NCI-H226 (cell line): ENCODE data around the gene BCAS1.

Experiments
- DNase-seq: peaks from one replicate; pipeline ENCODE4 v3.0.0-alpha.2; 2015

BCAS1 gene

DNA sequence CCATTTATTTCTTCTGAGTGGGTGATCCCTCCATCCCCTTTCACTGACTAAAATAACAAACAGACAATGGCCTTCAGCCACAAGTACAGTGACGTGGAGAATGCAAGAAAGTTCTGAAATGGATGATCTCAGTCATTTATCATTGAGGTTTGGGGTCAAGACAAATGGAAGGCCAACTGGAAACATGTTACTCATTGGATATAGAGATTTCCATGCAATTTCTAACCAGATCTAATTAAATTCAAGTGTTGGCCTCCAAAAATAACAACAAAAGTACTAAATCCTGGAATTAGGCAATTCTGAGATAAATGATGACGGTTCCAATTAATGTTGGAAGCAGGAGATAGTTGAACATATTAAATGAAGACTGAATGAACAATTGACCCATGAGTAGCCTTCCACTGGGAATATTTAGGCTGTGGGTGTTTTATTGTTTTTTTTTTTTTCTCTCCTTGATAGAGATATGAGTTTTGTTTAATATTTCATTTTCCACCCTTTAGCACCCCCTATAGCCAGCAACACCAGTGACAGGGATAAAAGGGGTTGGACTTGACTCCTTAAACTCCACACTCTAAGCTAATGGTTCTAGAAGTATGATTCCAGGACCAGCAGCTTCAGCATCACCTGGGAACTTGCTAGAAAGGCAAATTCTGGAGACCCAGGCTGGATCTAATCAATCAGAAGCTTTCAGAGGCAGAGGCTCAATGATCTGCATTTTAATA lies 112.8 kb downstream of the BCAS1 start:
- DNase-seq: no peak

- no peak for DNase-seq
These were observed 114.2 kb downstream of the BCAS1 start for GRCh38 chr20:53956013-53956715.

DNA sequence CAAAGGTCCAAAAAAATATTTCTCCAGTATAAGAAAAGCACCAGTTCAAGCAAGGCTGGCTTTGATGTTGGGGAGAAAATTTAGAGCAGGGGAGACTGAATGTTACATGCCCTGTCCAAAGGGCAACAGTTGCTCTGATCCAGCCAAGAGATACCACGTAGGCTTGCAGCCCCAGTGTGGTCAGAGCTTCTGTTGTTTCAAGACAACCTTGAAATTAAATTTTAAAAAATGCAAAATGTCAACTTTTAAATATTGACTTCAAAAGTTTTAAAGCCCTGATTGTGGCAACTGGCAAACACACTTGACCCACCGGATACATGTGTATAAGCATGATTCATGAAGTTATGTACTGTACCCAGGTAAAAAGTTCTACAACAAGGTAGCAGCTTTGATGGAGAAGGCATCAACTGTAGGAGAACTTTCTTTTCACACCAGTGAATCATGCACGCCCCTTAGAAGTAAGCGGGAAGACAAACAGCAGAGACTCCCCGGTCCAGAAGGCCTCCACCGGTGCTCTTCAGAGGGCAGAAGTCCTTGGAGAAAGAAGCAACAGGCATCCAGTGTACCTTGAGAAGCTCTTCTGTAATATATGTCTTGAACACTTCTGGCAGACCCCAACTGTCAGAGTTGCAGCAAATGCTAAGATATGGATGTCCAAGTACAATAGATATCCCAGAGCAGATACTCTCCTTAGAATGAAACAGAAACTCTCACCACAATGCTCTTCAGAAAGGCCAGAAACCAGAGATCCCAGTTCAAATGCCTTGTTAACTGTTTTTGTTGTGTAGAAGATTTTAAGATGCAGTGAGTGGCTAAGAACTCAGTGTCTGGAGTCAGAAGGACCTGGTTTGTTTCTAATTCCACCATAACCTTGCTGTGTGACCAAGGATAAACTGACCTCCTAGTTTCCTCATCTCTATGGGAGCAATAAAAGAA lies 115.4 kb downstream of the BCAS1 start:
- no peak for DNase-seq

GRCh38 chr20:53952528-53953096 lies 117.8 kb downstream of the BCAS1 start:
- no peak for DNase-seq

- no peak for DNase-seq
These were observed 119.8 kb downstream of the BCAS1 start for GRCh38 chr20:53950578-53950977.

GRCh38 chr20:53950031-53950430 lies 120.4 kb downstream of the BCAS1 start:
- no peak for DNase-seq

DNA sequence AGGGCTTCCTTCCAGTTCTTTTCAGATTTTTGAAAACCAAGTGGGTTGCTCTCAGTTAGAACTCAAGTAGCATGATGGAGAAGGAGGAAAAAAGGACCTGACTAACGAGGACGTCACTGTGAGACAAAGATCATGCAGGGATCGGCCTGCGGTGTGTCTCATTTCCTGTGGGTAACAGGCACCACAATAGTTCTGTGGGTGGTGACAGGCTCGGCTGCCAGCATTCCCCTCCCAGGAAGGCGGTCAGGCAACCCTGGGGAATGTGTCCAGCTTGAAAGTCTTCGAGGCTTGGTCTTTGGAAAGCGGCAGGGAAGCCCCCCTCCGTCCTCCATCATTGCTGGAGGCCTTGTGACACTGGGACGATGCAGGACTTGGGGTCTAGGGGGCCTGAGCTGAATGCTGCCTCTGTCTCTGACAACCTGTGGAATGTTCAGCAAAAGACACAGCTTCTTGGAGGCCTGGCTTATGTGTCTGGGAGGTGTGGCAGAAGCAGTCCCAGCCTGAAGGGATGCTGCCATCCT lies 121.0 kb downstream of the BCAS1 start:
- no peak for DNase-seq

- no peak for DNase-seq
These were observed 121.7 kb downstream of the BCAS1 start for GRCh38 chr20:53948383-53949318.

DNA sequence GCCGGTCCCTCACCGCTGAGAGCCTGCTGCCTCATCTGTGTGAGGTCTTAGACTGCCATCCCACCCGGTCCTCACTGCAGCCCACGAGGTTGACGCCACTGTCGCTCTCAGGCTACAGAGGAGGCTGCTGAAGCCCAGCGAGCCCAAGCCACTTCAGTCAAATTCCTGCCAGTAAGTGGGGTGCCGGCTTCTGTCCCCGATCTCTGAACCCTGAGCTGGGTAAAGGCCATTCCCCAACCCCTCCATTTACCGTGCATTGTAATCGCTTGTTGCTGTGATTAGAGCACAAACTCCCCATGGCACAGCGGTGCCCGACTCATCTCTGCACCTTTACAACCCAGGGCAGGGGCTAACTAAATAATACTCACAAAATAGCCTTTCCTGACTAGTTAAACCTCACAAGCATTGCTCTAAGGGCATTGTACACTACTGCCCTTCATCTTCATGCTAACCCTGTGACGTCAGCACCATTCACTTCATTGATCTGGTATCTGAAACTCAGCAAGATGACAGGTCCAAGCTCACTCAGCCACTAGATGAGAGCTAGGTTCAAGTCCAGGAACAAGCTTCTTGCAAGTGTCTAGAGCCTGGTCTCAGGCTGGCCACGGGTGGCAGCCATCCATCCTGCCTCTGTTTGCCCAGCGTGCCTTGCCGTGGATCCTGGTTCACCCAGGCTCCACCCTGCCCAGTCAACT lies 122.7 kb downstream of the BCAS1 start:
- DNase-seq: no peak

GRCh38 chr20:53946106-53946505 lies 124.3 kb downstream of the BCAS1 start:
- DNase-seq: no peak

- DNase-seq: no peak
These were observed 124.9 kb downstream of the BCAS1 start for GRCh38 chr20:53945478-53945877.

DNA sequence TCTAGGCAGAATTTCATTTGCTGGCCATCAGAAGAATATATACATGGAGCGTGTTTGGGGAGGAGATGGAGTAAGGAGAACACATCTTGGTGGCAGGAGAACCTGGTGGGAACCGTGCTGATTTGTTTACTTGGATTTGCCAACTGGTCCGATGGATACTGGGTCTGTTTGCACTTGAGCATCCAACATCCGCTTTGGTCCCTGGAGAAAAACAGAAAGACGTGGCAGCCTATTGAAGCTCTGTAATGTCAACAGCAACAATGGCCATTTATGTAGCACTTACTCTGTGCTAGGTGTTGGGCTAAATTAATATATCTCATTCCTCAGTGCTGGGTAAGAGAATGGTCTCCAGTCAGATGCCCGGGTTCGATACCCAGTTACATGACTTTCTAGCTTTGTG lies 125.6 kb downstream of the BCAS1 start:
- DNase-seq: no peak

DNA sequence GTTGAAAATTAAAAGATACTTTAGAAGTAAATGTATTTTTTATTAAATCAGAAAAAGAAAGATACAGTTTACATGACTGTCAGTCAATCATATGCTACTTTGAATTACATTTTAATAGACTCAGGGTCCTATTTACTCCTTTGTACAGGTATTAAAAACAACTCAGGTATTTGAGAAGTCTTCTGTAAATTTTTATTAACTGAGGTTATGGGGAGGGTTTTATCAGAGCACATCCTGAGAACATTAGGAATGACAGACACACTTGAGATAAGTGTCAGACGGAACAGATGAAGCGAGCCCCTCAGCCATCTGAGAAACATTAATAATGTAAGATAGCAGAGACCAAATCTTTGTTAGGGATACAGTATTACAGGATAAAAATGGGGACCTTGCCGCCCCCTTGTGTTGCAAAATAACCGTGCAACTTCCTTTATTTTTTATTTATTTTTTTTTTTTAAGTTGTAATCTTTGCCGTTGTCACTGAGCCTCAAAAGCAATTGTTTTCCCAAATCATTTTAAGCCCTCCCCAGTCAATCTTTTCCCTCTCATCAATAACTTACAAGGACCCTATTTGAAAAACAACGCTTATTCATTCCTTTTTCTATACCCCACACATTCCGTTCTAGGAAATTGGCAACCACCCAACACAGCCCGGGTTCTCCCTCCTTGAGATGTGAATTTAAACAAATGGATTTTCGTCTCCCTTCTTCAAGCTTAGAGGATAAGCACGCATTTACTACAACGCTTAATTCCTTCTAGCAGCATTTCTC lies 126.7 kb downstream of the BCAS1 start:
- no peak for DNase-seq

- DNase-seq: no peak
These were observed 127.4 kb downstream of the BCAS1 start for GRCh38 chr20:53942973-53943372.

DNA sequence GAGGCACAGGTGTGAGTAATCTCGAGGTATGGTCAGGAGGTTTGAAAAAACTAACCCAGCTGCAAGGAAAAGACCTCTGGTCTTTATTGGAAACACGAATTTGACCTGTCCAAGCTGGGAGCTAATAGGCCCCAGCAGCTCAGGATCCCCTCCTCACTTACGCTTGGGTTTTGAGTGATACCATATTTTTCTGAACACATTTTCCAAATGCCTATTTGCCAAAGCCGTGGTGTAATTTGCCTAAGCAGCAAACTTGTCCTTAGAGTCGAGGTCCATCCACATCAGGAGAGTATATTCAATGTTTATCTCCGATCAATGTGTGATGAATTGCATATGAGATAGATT lies 128.0 kb downstream of the BCAS1 start:
- DNase-seq: no peak

- no peak for DNase-seq
These were observed 128.5 kb downstream of the BCAS1 start for GRCh38 chr20:53941680-53942471.

DNA sequence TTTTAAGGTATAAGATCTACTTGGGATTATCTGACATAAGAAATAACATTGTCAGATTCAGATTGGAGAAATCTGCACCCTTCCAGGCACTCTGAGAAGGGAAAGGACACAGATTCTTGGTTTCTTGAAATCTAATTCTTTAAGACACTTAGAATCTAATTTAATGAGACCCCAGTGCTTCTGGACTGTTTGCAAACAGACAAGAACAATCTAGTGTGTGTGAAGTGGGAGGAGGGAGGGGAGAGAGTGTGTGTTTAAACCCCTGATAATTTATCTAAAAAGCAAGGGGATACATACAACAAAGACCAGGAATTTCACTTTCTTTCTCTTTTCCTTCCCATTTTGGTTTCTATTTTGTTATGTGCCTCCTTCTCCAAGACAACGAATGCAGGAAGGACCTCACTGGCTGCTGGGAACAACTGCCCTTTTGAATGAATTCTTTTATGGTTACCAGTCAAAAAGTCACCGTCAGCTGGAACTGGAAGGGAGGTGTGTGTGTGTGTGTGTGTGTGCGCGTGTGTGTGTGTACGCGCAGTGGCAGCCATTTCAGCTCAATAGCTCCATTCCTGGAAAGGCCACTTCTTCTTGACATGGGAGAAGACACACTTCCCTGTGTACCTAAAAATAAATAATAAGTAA lies 129.4 kb downstream of the BCAS1 start:
- DNase-seq: peak; percentile 53

DNA sequence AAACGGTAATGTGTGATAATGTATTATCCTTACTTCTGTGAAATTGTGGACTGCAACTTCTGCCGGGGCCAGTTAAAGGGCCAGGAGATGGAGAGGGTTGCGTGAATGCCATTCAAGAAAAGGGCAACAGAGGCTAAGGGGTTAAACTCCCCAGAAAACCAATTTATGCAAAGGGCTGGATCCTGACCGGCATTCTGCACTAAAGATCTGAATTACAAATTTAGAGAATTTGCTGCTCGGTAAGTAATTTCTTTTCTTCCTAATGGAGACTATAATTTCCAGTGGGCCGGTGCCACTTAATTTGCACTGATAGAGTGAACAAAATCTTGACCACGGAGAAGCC lies 130.1 kb downstream of the BCAS1 start:
- DNase-seq: no peak
